Loucy (cell line): ENCODE results near the gene HMCN1.

ENCODE experiments used
- H2AFZ ChIP-seq: fragments of 200-600 bp; sonication (generic); 2 replicates; pipeline ENCODE4 v1.6.0; 2016; ENCODE audit warnings: antibody characterized with exemption, mild to moderate bottlenecking, low read length, moderate library complexity
- H3F3A ChIP-seq: fragments of 200-600 bp; 2 replicates; pipeline ENCODE4 v1.6.0; 2016; ENCODE audit warnings: antibody characterized with exemption, low read depth, mild to moderate bottlenecking
- H3K27me3 ChIP-seq: fragments of 200-600 bp; sonication (generic); 2 replicates; pipeline ENCODE4 v1.6.1; 2014; ENCODE audit warnings: low read length, mild to moderate bottlenecking; ENCODE audit not compliant: insufficient read depth, poor library complexity, severe bottlenecking
- H3K36me3 ChIP-seq: fragments of 200-600 bp; sonication (generic); 2 replicates; pipeline ENCODE4 v1.6.1; 2016; ENCODE audit warnings: low read length; ENCODE audit not compliant: insufficient read depth
- H3K4me1 ChIP-seq: fragments of 200-600 bp; sonication (generic); 2 replicates; pipeline ENCODE4 v1.5.1; 2014; ENCODE audit warnings: low read length, mild to moderate bottlenecking; ENCODE audit not compliant: insufficient read depth, poor library complexity, severe bottlenecking
- H3K4me2 ChIP-seq: fragments of 200-600 bp; sonication (generic); 2 replicates; pipeline ENCODE4 v1.6.0; 2014; ENCODE audit warnings: antibody characterized with exemption, low read length, low read depth, mild to moderate bottlenecking; ENCODE audit not compliant: poor library complexity, severe bottlenecking
- H3K4me3 ChIP-seq: fragments of 200-600 bp; sonication (generic); 2 replicates; pipeline ENCODE4 v1.5.1; 2014; ENCODE audit warnings: low read length, mild to moderate bottlenecking, mixed read lengths; ENCODE audit not compliant: poor library complexity, severe bottlenecking
- H3K79me2 ChIP-seq: fragments of 200-600 bp; sonication (generic); 2 replicates; pipeline ENCODE4 v1.6.1; 2014; ENCODE audit warnings: low read length; ENCODE audit not compliant: insufficient read depth
- H3K9ac ChIP-seq: fragments of 200-600 bp; sonication (generic); 2 replicates; pipeline ENCODE4 v1.6.0; 2014; ENCODE audit warnings: mild to moderate bottlenecking, low read depth, low read length, moderate library complexity; ENCODE audit not compliant: poor library complexity, severe bottlenecking
- H3K9me2 ChIP-seq: fragments of 200-600 bp; sonication (generic); replicated peaks from 2 replicates; pipeline ENCODE4 v1.6.1; 2016; ENCODE audit warnings: low read depth, low read length, mixed read lengths
- H3K9me3 ChIP-seq: fragments of 200-600 bp; sonication (generic); 2 replicates; pipeline ENCODE4 v1.6.1; 2014; ENCODE audit warnings: mild to moderate bottlenecking, antibody characterized with exemption, low read length, low read depth; ENCODE audit not compliant: insufficient read depth
- H4K20me1 ChIP-seq: fragments of 200-600 bp; sonication (generic); 2 replicates; pipeline ENCODE4 v1.6.0; 2014; ENCODE audit warnings: antibody characterized with exemption, low read length, mild to moderate bottlenecking; ENCODE audit not compliant: insufficient read depth, poor library complexity, severe bottlenecking
- CTCF ChIP-seq: fragments of 200-600 bp; sonication (generic); conservative IDR thresholded peaks from 2 replicates; pipeline ENCODE4 v1.5.1; 2014; ENCODE audit warnings: mild to moderate bottlenecking, antibody characterized with exemption, low read length
- EZH2phosphoT487 ChIP-seq: fragments of 200-600 bp; IDR thresholded peaks from 2 replicates; pipeline ENCODE4 v1.6.1; 2018; ENCODE audit warnings: antibody characterized with exemption, mild to moderate bottlenecking, moderate library complexity, borderline replicate concordance

The HMCN1 gene

GRCh38 chr1:185813401-185813979, 79.3 kb downstream of the HMCN1 start:
- Histone ChIP-seq H3K4me3 (no peak overlapping the region), H3K27me3 (no peaks in the 10 kb centered on the region), H3K79me2 (no peaks in the 10 kb centered on the region), H3K9me3 (no peaks in the 10 kb centered on the region), H2AFZ (no peak overlapping the region), H3K36me3 (no peaks in the 10 kb centered on the region), H3K9me2 (no peaks in the 10 kb centered on the region), H4K20me1 (no peaks in the 10 kb centered on the region), H3K9ac (no peak overlapping the region), H3F3A (no peaks in the 10 kb centered on the region), H3K4me2 (no peak overlapping the region), H3K4me1 (no peaks in the 10 kb centered on the region)
- TF ChIP-seq EZH2phosphoT487 (no peak), CTCF (peak; percentile 84)

GRCh38 chr1:185816460-185816859, 82.3 kb downstream of the HMCN1 start:
- Histone ChIP-seq H3F3A (no peaks in the 10 kb centered on the region), H2AFZ (no peak overlapping the region), H3K9me2 (no peaks in the 10 kb centered on the region), H3K4me2 (no peak overlapping the region), H3K4me3 (no peak overlapping the region), H3K27me3 (no peaks in the 10 kb centered on the region), H3K4me1 (peaks cover 5% of the 10 kb centered on the region), H4K20me1 (no peaks in the 10 kb centered on the region), H3K9ac (no peak overlapping the region), H3K36me3 (no peaks in the 10 kb centered on the region), H3K79me2 (no peaks in the 10 kb centered on the region), H3K9me3 (no peaks in the 10 kb centered on the region)
- TF ChIP-seq CTCF = no peak
- no peak for TF ChIP-seq EZH2phosphoT487

GRCh38 chr1:185819798-185820197, 85.6 kb downstream of the HMCN1 start:
- TF ChIP-seq EZH2phosphoT487 = no peak
- no peak for TF ChIP-seq CTCF
- Histone ChIP-seq H3F3A (no peaks in the 10 kb centered on the region), H3K36me3 (no peaks in the 10 kb centered on the region), H3K4me3 (no peak overlapping the region), H4K20me1 (no peaks in the 10 kb centered on the region), H3K4me1 (peaks cover 5% of the 10 kb centered on the region), H3K79me2 (no peaks in the 10 kb centered on the region), H3K9ac (no peak overlapping the region), H3K9me3 (no peaks in the 10 kb centered on the region), H3K27me3 (no peaks in the 10 kb centered on the region), H3K9me2 (no peaks in the 10 kb centered on the region), H3K4me2 (no peak overlapping the region), H2AFZ (no peak overlapping the region)
